ENCODE data around the gene LEKR1. TPM values are rescaled to one million over a fixed set of nuclear protein-coding genes. Genes with fewer than 3 reads are reported as not detected.

The LEKR1 gene
- total RNA-seq = 0.14 and 0.24 TPM in 2 replicates

GRCh38 chr3:156826144-156826895 is at the start of gene LEKR1:
LEKR1 (plus strand) TSS chr3:156826353; CDS start chr3:156829330, 2,977 bp downstream.
- peak; percentile 91 for DNase-seq
- Mint-ChIP-seq H3K27ac (peak within 1 kb of the TSS; percentile 98), H3K9me3 (peaks cover 3% of the 10 kb centered on the region), H3K27me3 (no peaks in the 10 kb centered on the region), H3K4me3 (peak within 1 kb of the TSS; percentile 99), H3K36me3 (ENCODE audit: low read depth) (peaks cover 4% of the 10 kb centered on the region), H3K4me1 (peaks cover 27% of the 10 kb centered on the region)
- intact Hi-C loops (cut with micrococcal nuclease) = loop anchor here (1.0 kb wide), 1 partner anchor 9 kb away; no protein-coding TSS in a partner anchor

- Mint-ChIP-seq H3K4me3 (no peak overlapping the region), H3K36me3 (ENCODE audit: low read depth) (peaks cover 2% of the 10 kb centered on the region), H3K9me3 (peaks cover 5% of the 10 kb centered on the region), H3K27ac (no peak overlapping the region), H3K4me1 (no peaks in the 10 kb centered on the region), H3K27me3 (peaks cover 3% of the 10 kb centered on the region)
- intact Hi-C loops (cut with micrococcal nuclease) = no loop called here
- no peak for DNase-seq
These were observed 49.3 kb upstream of the LEKR1 start for GRCh38 chr3:156776871-156777270.

GRCh38 chr3:156781310-156782230 is 44.6 kb upstream of the LEKR1 start:
- Mint-ChIP-seq H3K4me1 (peaks cover 11% of the 10 kb centered on the region), H3K9me3 (peaks cover 15% of the 10 kb centered on the region), H3K27ac (no peak overlapping the region), H3K36me3 (ENCODE audit: low read depth) (peaks cover 9% of the 10 kb centered on the region), H3K27me3 (peaks cover 2% of the 10 kb centered on the region), H3K4me3 (no peak overlapping the region)
- DNase-seq = no peak
- intact Hi-C loops (cut with micrococcal nuclease) = no loop called here

- H3K4me3 Mint-ChIP-seq = no peak overlapping the region
- intact Hi-C loops (cut with micrococcal nuclease) = no loop called here
- peaks cover 11% of the 10 kb centered on the region for H3K36me3 Mint-ChIP-seq (ENCODE audit: low read depth)
- no peak for DNase-seq
- H3K4me1 Mint-ChIP-seq = peaks cover 16% of the 10 kb centered on the region
- H3K9me3 Mint-ChIP-seq = peaks cover 16% of the 10 kb centered on the region
- no peaks in the 10 kb centered on the region for H3K27me3 Mint-ChIP-seq
- H3K27ac Mint-ChIP-seq = no peak overlapping the region
These were observed 43.8 kb upstream of the LEKR1 start for GRCh38 chr3:156782319-156782718.

GRCh38 chr3:156782921-156783320 is 43.2 kb upstream of the LEKR1 start:
- H3K27me3 Mint-ChIP-seq = no peaks in the 10 kb centered on the region

GRCh38 chr3:156787001-156787400 is 39.2 kb upstream of the LEKR1 start:
- H3K4me3 Mint-ChIP-seq = no peak overlapping the region
- peaks cover 20% of the 10 kb centered on the region for H3K36me3 Mint-ChIP-seq (ENCODE audit: low read depth)
- no peaks in the 10 kb centered on the region for H3K27me3 Mint-ChIP-seq
- peak overlapping the region; percentile 34 for H3K27ac Mint-ChIP-seq
- intact Hi-C loops (cut with micrococcal nuclease) = loop anchor here (2.0 kb wide), 1 partner anchor 30 kb away; no protein-coding TSS in a partner anchor
- peak; percentile 62 for DNase-seq
- peaks cover 34% of the 10 kb centered on the region for H3K4me1 Mint-ChIP-seq
- H3K9me3 Mint-ChIP-seq = peaks cover 13% of the 10 kb centered on the region

More at GRCh38 chr3:156782921-156783320, 43.2 kb upstream of the LEKR1 start:
- peaks cover 21% of the 10 kb centered on the region for H3K4me1 Mint-ChIP-seq
- no peak for DNase-seq
- H3K9me3 Mint-ChIP-seq = peaks cover 18% of the 10 kb centered on the region
- peaks cover 15% of the 10 kb centered on the region for H3K36me3 Mint-ChIP-seq (ENCODE audit: low read depth)
- no peak overlapping the region for H3K4me3 Mint-ChIP-seq
- intact Hi-C loops (cut with micrococcal nuclease) = no loop called here
- no peak overlapping the region for H3K27ac Mint-ChIP-seq

- Mint-ChIP-seq H3K4me3 (no peak overlapping the region), H3K4me1 (peaks cover 45% of the 10 kb centered on the region), H3K27ac (peak overlapping the region; percentile 32), H3K9me3 (peaks cover 9% of the 10 kb centered on the region), H3K36me3 (ENCODE audit: low read depth) (peaks cover 24% of the 10 kb centered on the region), H3K27me3 (no peaks in the 10 kb centered on the region)
- intact Hi-C loops (cut with micrococcal nuclease) = loop anchor here (2.0 kb wide), 2 partner anchors 29 to 113 kb away; partner anchors contain the start of gene TIPARP
- no peak for DNase-seq
These were observed 38.1 kb upstream of the LEKR1 start for GRCh38 chr3:156787926-156788663.

GRCh38 chr3:156788846-156789245 is 37.3 kb upstream of the LEKR1 start:
- H3K4me1 Mint-ChIP-seq = peaks cover 50% of the 10 kb centered on the region
- H3K36me3 Mint-ChIP-seq (ENCODE audit: low read depth) = peaks cover 30% of the 10 kb centered on the region

GRCh38 chr3:156790156-156790555 is 36.0 kb upstream of the LEKR1 start:
- Mint-ChIP-seq H3K9me3 (peaks cover 11% of the 10 kb centered on the region), H3K27me3 (no peaks in the 10 kb centered on the region), H3K27ac (no peak overlapping the region), H3K36me3 (ENCODE audit: low read depth) (peaks cover 30% of the 10 kb centered on the region), H3K4me3 (no peak overlapping the region), H3K4me1 (peaks cover 45% of the 10 kb centered on the region)
- intact Hi-C loops (cut with micrococcal nuclease) = no loop called here
- DNase-seq = no peak

More at GRCh38 chr3:156788846-156789245, 37.3 kb upstream of the LEKR1 start:
- Mint-ChIP-seq H3K27ac (no peak overlapping the region), H3K9me3 (peaks cover 15% of the 10 kb centered on the region), H3K27me3 (no peaks in the 10 kb centered on the region), H3K4me3 (no peak overlapping the region)
- DNase-seq = no peak
- intact Hi-C loops (cut with micrococcal nuclease) = loop anchor here (2.0 kb wide), 1 partner anchor 114 kb away; the partner anchor contains the start of gene TIPARP

GRCh38 chr3:156792114-156792513 is 34.0 kb upstream of the LEKR1 start:
- no peak for DNase-seq
- Mint-ChIP-seq H3K27me3 (no peaks in the 10 kb centered on the region), H3K4me3 (no peak overlapping the region), H3K9me3 (peaks cover 8% of the 10 kb centered on the region), H3K4me1 (peaks cover 44% of the 10 kb centered on the region), H3K27ac (peak overlapping the region; percentile 6), H3K36me3 (ENCODE audit: low read depth) (peaks cover 32% of the 10 kb centered on the region)
- intact Hi-C loops (cut with micrococcal nuclease) = no loop called here

- H3K9me3 Mint-ChIP-seq = peaks cover 6% of the 10 kb centered on the region
- DNase-seq = no peak
- no peaks in the 10 kb centered on the region for H3K27me3 Mint-ChIP-seq
- peaks cover 40% of the 10 kb centered on the region for H3K4me1 Mint-ChIP-seq
- H3K4me3 Mint-ChIP-seq = no peak overlapping the region
- H3K27ac Mint-ChIP-seq = peak overlapping the region; percentile 6
- peaks cover 28% of the 10 kb centered on the region for H3K36me3 Mint-ChIP-seq (ENCODE audit: low read depth)
- intact Hi-C loops (cut with micrococcal nuclease) = no loop called here
These were observed 33.6 kb upstream of the LEKR1 start for GRCh38 chr3:156792536-156792935.

GRCh38 chr3:156792945-156793344 is 33.2 kb upstream of the LEKR1 start:
- peak overlapping the region; percentile 78 for H3K27ac Mint-ChIP-seq
- no peaks in the 10 kb centered on the region for H3K27me3 Mint-ChIP-seq
- peaks cover 26% of the 10 kb centered on the region for H3K36me3 Mint-ChIP-seq (ENCODE audit: low read depth)
- no peak overlapping the region for H3K4me3 Mint-ChIP-seq
- H3K4me1 Mint-ChIP-seq = peaks cover 37% of the 10 kb centered on the region
- DNase-seq = peak; percentile 79
- intact Hi-C loops (cut with micrococcal nuclease) = no loop called here
- H3K9me3 Mint-ChIP-seq = peaks cover 6% of the 10 kb centered on the region

GRCh38 chr3:156793400-156793799 is 32.8 kb upstream of the LEKR1 start:
- Mint-ChIP-seq H3K27ac (peak overlapping the region; percentile 78), H3K4me3 (no peak overlapping the region), H3K9me3 (peaks cover 6% of the 10 kb centered on the region), H3K36me3 (ENCODE audit: low read depth) (peaks cover 25% of the 10 kb centered on the region), H3K4me1 (peaks cover 32% of the 10 kb centered on the region), H3K27me3 (no peaks in the 10 kb centered on the region)
- intact Hi-C loops (cut with micrococcal nuclease) = no loop called here
- no peak for DNase-seq
